Neural progenitor cell (in vitro differentiated cells): ENCODE measurements around the gene ULBP2. TPM values are rescaled to one million over a fixed set of nuclear protein-coding genes. Genes with fewer than 3 reads are reported as not detected.
"Not testable (repeated sequence)": the region's sequence is repeated elsewhere in the genome, so short reads cannot be mapped to it uniquely, and the experiment has no call there.

ENCODE experiments used
- DNase-seq: peaks from one replicate; pipeline ENCODE4 v3.0.0-alpha.2; 2016; ENCODE audit warnings: low spot score
- H2AFZ ChIP-seq: fragments of 200-600 bp; sonication (generic); replicated peaks from 2 replicates; pipeline ENCODE4 v1.6.1; 2016; ENCODE audit warnings: antibody characterized with exemption
- H3F3A ChIP-seq: fragments of 200-600 bp; sonication (generic); 2 replicates; pipeline ENCODE4 v1.6.1; 2016; ENCODE audit warnings: antibody characterized with exemption, low read depth
- H3K27ac ChIP-seq: fragments of 200-600 bp; sonication (generic); 2 replicates; pipeline ENCODE4 v1.5.1; 2016; ENCODE audit warnings: mild to moderate bottlenecking
- H3K27me3 ChIP-seq: fragments of 200-600 bp; sonication (generic); 2 replicates; pipeline ENCODE4 v1.6.1; 2016; ENCODE audit warnings: mild to moderate bottlenecking, moderate library complexity
- H3K36me3 ChIP-seq: fragments of 200-600 bp; sonication (generic); 2 replicates; pipeline ENCODE4 v1.5.1; 2016
- H3K4me1 ChIP-seq: fragments of 200-600 bp; sonication (generic); 2 replicates; pipeline ENCODE4 v1.6.1; 2016; ENCODE audit warnings: mixed run types
- H3K4me2 ChIP-seq: fragments of 200-600 bp; sonication (generic); 2 replicates; pipeline ENCODE4 v1.6.1; 2016
- H3K4me3 ChIP-seq: fragments of 200-600 bp; sonication (generic); 2 replicates; pipeline ENCODE4 v1.5.1; 2016
- H3K79me2 ChIP-seq: fragments of 200-600 bp; sonication (generic); 2 replicates; pipeline ENCODE4 v1.6.1; 2016; ENCODE audit warnings: low read depth
- H3K9ac ChIP-seq: fragments of 200-600 bp; sonication (generic); 2 replicates; pipeline ENCODE4 v1.6.1; 2016
- H3K9me3 ChIP-seq: fragments of 200-600 bp; sonication (generic); 2 replicates; pipeline ENCODE4 v1.5.1; 2016; ENCODE audit warnings: low read depth
- H4K20me1 ChIP-seq: fragments of 200-600 bp; sonication (generic); 2 replicates; pipeline ENCODE4 v1.6.1; 2016; ENCODE audit warnings: low read depth
- H3K27ac Mint-ChIP-seq: 3 replicates; pipeline ENCODE4 v1.8.0; 2021; ENCODE audit warnings: mixed read lengths
- H3K27me3 Mint-ChIP-seq: 2 replicates; pipeline ENCODE4 v1.8.0; 2022; ENCODE audit warnings: low read depth, mild to moderate bottlenecking, inconsistent platforms, moderate library complexity, mixed read lengths; ENCODE audit not compliant: insufficient read depth
- H3K36me3 Mint-ChIP-seq: 3 replicates; pipeline ENCODE4 v1.8.0; 2021; ENCODE audit warnings: mixed read lengths
- H3K4me1 Mint-ChIP-seq: 3 replicates; pipeline ENCODE4 v1.8.0; 2021; ENCODE audit warnings: mixed read lengths
- H3K4me3 Mint-ChIP-seq: 3 replicates; pipeline ENCODE4 v1.8.0; 2021; ENCODE audit warnings: mild to moderate bottlenecking, moderate library complexity, mixed read lengths
- H3K9me3 Mint-ChIP-seq: 3 replicates; pipeline ENCODE4 v1.8.0; 2020; ENCODE audit warnings: mixed read lengths
- CTCF ChIP-seq: fragments of 200-600 bp; sonication (generic); IDR thresholded peaks from 2 replicates; pipeline ENCODE4 v1.5.1; 2017; ENCODE audit warnings: antibody characterized with exemption, mild to moderate bottlenecking
- EZH2 ChIP-seq: fragments of 200-600 bp; sonication (generic); IDR thresholded peaks from 2 replicates; pipeline ENCODE4 v1.6.1; 2017; ENCODE audit warnings: antibody characterized with exemption, mild to moderate bottlenecking, moderate library complexity
- EZH2phosphoT487 ChIP-seq: fragments of 200-600 bp; sonication (generic); IDR thresholded peaks from 2 replicates; pipeline ENCODE4 v1.6.1; 2017; ENCODE audit warnings: antibody characterized with exemption
- total RNA-seq: library from RNA; depleted of rRNA; stranded (reverse); fragments of >200 nt; gene quantifications from 2 replicates; pipeline ENCODE4 v1.2.3, GENCODE V29; 2015; ENCODE audit warnings: low replicate concordance

Gene ULBP2
- total RNA-seq, 1 donor from 2014 or later, result not detected

GRCh38 chr6:149947533-149947932 lies 5.7 kb downstream of the ULBP2 start:
- not testable (repeated sequence) for H3K9ac ChIP-seq, H3K4me3 Mint-ChIP-seq, H3K4me2 ChIP-seq, H3K4me1 ChIP-seq, H4K20me1 ChIP-seq, DNase-seq, H3K36me3 ChIP-seq, H3K4me1 Mint-ChIP-seq, H3K79me2 ChIP-seq, H3K27ac Mint-ChIP-seq, H3F3A ChIP-seq, H3K27ac ChIP-seq, H3K9me3 Mint-ChIP-seq, H3K36me3 Mint-ChIP-seq, H3K9me3 ChIP-seq, H3K4me3 ChIP-seq, H2AFZ ChIP-seq
- peaks cover 90% of the 10 kb centered on the region for H3K27me3 ChIP-seq
- peaks cover 66% of the 10 kb centered on the region for H3K27me3 Mint-ChIP-seq

GRCh38 chr6:149948011-149948410 lies 6.2 kb downstream of the ULBP2 start:
- Histone ChIP-seq H3K9me3 (no peaks in the 10 kb centered on the region), H3K4me3 (no peak overlapping the region), H3K4me2 (no peak overlapping the region), H3K27me3 (peaks cover 90% of the 10 kb centered on the region), H4K20me1 (peaks cover 3% of the 10 kb centered on the region), H3K9ac (no peak overlapping the region), H3K27ac (no peak overlapping the region), H3K79me2 (no peaks in the 10 kb centered on the region), H3K36me3 (no peaks in the 10 kb centered on the region), H2AFZ (no peak overlapping the region), H3F3A (no peaks in the 10 kb centered on the region), H3K4me1 (no peaks in the 10 kb centered on the region)
- no peaks in the 10 kb centered on the region for H3K36me3 Mint-ChIP-seq
- no peaks in the 10 kb centered on the region for H3K4me1 Mint-ChIP-seq
- H3K9me3 Mint-ChIP-seq, result no peaks in the 10 kb centered on the region
- H3K27ac Mint-ChIP-seq, result no peak overlapping the region
- peaks cover 66% of the 10 kb centered on the region for H3K27me3 Mint-ChIP-seq
- H3K4me3 Mint-ChIP-seq, result no peak overlapping the region
- TF ChIP-seq EZH2phosphoT487, result no peak
- TF ChIP-seq EZH2, result no peak
- no peak for TF ChIP-seq CTCF
- no peak for DNase-seq

- TF ChIP-seq CTCF (no peak), EZH2phosphoT487 (no peak), EZH2 (no peak)
- peaks cover 90% of the 10 kb centered on the region for H3K27me3 ChIP-seq
- Mint-ChIP-seq H3K27me3 (peaks cover 66% of the 10 kb centered on the region), H3K27ac (no peak overlapping the region), H3K4me1 (no peaks in the 10 kb centered on the region), H3K36me3 (no peaks in the 10 kb centered on the region), H3K9me3 (no peaks in the 10 kb centered on the region), H3K4me3 (no peak overlapping the region)
- H3K9me3 ChIP-seq, result no peaks in the 10 kb centered on the region
- H3F3A ChIP-seq, result no peaks in the 10 kb centered on the region
- no peaks in the 10 kb centered on the region for H3K4me1 ChIP-seq
- no peak overlapping the region for H3K4me2 ChIP-seq
- peaks cover 5% of the 10 kb centered on the region for H4K20me1 ChIP-seq
- no peaks in the 10 kb centered on the region for H3K79me2 ChIP-seq
- H3K27ac ChIP-seq, result no peak overlapping the region
- H3K4me3 ChIP-seq, result no peak overlapping the region
- no peak overlapping the region for H3K9ac ChIP-seq
- DNase-seq, result no peak
- no peak overlapping the region for H2AFZ ChIP-seq
- H3K36me3 ChIP-seq, result no peaks in the 10 kb centered on the region
Observed at GRCh38 chr6:149948616-149949015, 6.8 kb downstream of the ULBP2 start.

- H3K4me3 Mint-ChIP-seq, result no peak overlapping the region
- H3K27me3 ChIP-seq, result peaks cover 95% of the 10 kb centered on the region
Observed at GRCh38 chr6:149950423-149950822, 8.6 kb downstream of the ULBP2 start.

More at GRCh38 chr6:149950423-149950822, 8.6 kb downstream of the ULBP2 start:
- H3K36me3 ChIP-seq, result no peaks in the 10 kb centered on the region
- no peak overlapping the region for H3K4me2 ChIP-seq
- Mint-ChIP-seq H3K9me3 (peaks cover 4% of the 10 kb centered on the region), H3K27ac (no peak overlapping the region), H3K27me3 (peaks cover 67% of the 10 kb centered on the region), H3K4me1 (peaks cover 2% of the 10 kb centered on the region), H3K36me3 (no peaks in the 10 kb centered on the region)
- no peak overlapping the region for H3K9ac ChIP-seq
- H3F3A ChIP-seq, result no peaks in the 10 kb centered on the region
- H3K9me3 ChIP-seq, result no peaks in the 10 kb centered on the region
- no peak for DNase-seq
- no peak overlapping the region for H3K27ac ChIP-seq
- no peaks in the 10 kb centered on the region for H3K4me1 ChIP-seq
- H2AFZ ChIP-seq, result no peak overlapping the region
- TF ChIP-seq CTCF (no peak), EZH2 (no peak), EZH2phosphoT487 (no peak)
- H3K79me2 ChIP-seq, result no peaks in the 10 kb centered on the region
- no peak overlapping the region for H3K4me3 ChIP-seq
- peaks cover 9% of the 10 kb centered on the region for H4K20me1 ChIP-seq
